Astrocyte (in vitro differentiated cells and primary cell): ENCODE results near the gene MORN4.

Experiments
- CTCF ChIP-seq: IDR thresholded peaks from 2 replicates; pipeline ENCODE4 v1.5.1; 2011; ENCODE audit warnings: low read depth, mild to moderate bottlenecking, inconsistent platforms, low read length, moderate library complexity; ENCODE audit not compliant: insufficient read depth
- EZH2 ChIP-seq: IDR thresholded peaks from 2 replicates; pipeline ENCODE4 v1.6.1; 2012; ENCODE audit warnings: mild to moderate bottlenecking, low read length, inconsistent platforms; ENCODE audit not compliant: insufficient read depth

- TF ChIP-seq CTCF, result no peak
- no peak for TF ChIP-seq EZH2
These were observed 52.6 kb downstream of the MORN4 start for GRCh38 chr10:97580421-97581367.
